GM13977 (cell line): ENCODE measurements around the gene GPC5.

Experiments
- DNase-seq: peaks from one replicate; pipeline ENCODE4 v3.0.0; 2012; ENCODE audit warnings: low spot score
- CTCF ChIP-seq: IDR thresholded peaks from 2 replicates; pipeline ENCODE4 v1.5.1; 2012; ENCODE audit warnings: mild to moderate bottlenecking, control low read depth; ENCODE audit not compliant: insufficient read depth; ENCODE audit errors: extremely low read depth, missing control alignments
- in situ Hi-C: fragments of 300-500 bp; cut with MboI; formaldehyde crosslinking; loops from one replicate; pipeline ENCODE4 v1.12.0; 2022; ENCODE audit warnings: low sequenced_read_pairs, low pct_unique_long_range_greater_than_20kb, mixed read lengths, inconsistent platforms; ENCODE audit not compliant: unreplicated experiment

Gene GPC5

DNA sequence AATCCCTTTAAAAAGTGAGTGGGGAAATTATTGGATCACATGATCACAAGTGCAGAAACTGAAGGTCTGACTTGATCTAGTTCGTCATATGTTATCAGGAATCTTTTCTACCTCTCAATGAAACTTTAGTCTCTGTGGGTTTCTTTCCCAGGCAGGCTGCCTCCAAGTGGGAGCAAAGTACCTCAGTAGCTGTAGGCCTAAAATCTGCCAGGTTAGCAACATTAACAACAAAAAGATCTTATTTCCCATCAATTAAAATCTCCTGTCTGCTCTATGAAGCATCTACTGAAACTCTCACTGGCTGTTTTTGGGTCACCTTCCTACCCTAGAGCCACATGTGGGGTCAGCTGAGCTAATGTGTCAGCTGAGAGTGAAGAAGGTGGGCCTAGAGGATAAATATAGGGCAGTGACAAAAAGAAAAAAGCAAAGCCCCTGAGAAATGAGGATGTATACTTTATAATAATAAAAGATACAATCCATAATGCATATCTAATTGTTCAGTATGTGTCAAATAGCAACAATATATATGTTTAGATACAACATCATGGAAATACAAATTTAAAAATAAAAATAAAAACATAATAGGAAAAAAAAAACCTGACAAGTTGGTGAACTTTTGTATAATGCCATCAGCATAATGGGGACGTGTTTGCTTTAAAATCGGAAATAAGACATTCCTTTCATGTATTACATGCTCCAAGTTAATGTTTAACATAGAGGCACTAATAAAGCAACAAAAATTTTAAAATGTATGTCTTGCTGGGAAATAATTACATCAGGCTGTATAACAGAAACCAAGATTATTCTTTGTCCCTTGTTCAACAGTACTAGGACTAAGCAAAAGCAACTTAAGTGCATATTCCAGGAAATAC is 141.1 kb downstream of the GPC5 start:
- in situ Hi-C loops = no loop called here
- no peak for TF ChIP-seq CTCF
- no peak for DNase-seq

- TF ChIP-seq CTCF = no peak
- no peak for DNase-seq
- in situ Hi-C loops = no loop called here
These were observed 141.8 kb downstream of the GPC5 start for GRCh38 chr13:91540158-91540736.

- no peak for TF ChIP-seq CTCF
- in situ Hi-C loops = no loop called here
- DNase-seq = no peak
These were observed 146.3 kb downstream of the GPC5 start for GRCh38 chr13:91544723-91545122.

DNA sequence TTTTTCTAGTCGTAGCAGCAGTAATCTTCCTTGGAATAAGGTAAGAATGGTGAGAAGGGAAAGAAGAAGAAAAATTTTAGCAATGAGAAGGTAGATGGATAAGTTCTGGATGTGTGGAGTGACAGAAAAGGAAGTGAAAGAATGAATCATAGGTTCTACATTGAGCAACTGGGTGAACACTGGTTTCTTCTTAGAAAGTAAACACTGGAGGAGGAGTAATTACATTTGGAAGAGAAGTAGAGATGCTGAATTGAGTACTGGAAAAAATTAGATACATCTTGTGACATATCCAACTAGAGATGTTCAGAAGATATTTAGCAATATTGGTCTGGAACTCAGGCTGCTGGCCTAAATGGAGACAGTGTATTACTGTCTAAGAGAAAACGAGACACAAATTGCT is 148.5 kb downstream of the GPC5 start:
- DNase-seq = no peak
- in situ Hi-C loops = no loop called here
- no peak for TF ChIP-seq CTCF

- in situ Hi-C loops = no loop called here
- DNase-seq = no peak
- no peak for TF ChIP-seq CTCF
These were observed 155.2 kb downstream of the GPC5 start for GRCh38 chr13:91553584-91553983.

DNA sequence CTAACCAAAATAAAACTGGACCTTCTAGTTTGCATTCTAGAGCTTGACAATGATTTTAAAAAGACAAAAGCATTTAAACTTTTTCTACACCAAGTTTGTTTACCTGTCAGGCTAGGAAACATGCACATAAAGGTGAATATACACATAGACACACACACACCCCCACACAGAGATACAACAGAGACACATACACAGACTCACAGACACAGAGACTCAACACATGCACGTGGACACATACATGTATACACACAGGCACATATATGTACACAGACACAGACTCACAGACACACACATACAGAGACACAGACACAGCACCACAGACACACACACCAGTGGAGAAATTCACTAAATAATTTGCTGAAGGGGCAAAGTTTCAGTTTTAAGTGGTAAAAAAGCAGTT is 155.7 kb downstream of the GPC5 start:
- no peak for DNase-seq
- in situ Hi-C loops = no loop called here
- TF ChIP-seq CTCF = no peak
